Measurements from ENCODE around the gene PLCB3. TPM values are rescaled to one million over a fixed set of nuclear protein-coding genes. Genes with fewer than 3 reads are reported as not detected.

The PLCB3 gene
- total and polyA plus RNA-seq, 7 donors = 10.6 to 52.8 (median 17.7) TPM

- no peaks in the 10 kb centered on the region for H3K9me3 ChIP-seq
- 1% methylated on average over 74 of the region's 74 CpGs for WGBS, 2 donors
- TF ChIP-seq EP300 (IDR thresholded peaks at IDR 0.05) (no peak), POLR2A (IDR thresholded peaks at IDR 0.05) (peak in 1 of 2 donors; percentile 32), POLR2AphosphoS5 (IDR thresholded peaks at IDR 0.05) (peak in 3 of 4 donors; percentile 40 to 65 (median 61)), CTCF (IDR thresholded peaks at IDR 0.05) (peak in 1 of 4 experiments; percentile 4)
- peak within 1 kb of the TSS; percentile 83 to 96 (median 92) for H3K27ac ChIP-seq
- H3K4me3 ChIP-seq = peak within 1 kb of the TSS; percentile 53 to 64 (median 56)
- H3K4me1 ChIP-seq = peaks cover 0 to 67% (median 46%) of the 10 kb centered on the region in 4 donors
- peak; percentile 93 for DNase-seq
- peaks cover 0 to 9% (median 4%) of the 10 kb centered on the region in 4 donors for H3K36me3 ChIP-seq
- H3K27me3 ChIP-seq = no peaks in the 10 kb centered on the region
- intact Hi-C loops (cut with DNase I) = loop anchor here (5.0 kb wide), 1 partner anchor 55 kb away; the partner anchor contains the start of gene CATSPERZ
Observed at GRCh38 chr11:64246871-64247728, 4.2 kb upstream of the PLCB3 start, which contains the start of gene PPP1R14B. TSS of gene PPP1R14B (minus strand) at chr11:64246943. CDS start at chr11:64246673, 270 bp downstream.

- Histone ChIP-seq H3K9me3 (no peaks in the 10 kb centered on the region), H3K27me3 (no peaks in the 10 kb centered on the region), H3K4me1 (peaks cover 0 to 67% (median 46%) of the 10 kb centered on the region in 4 donors), H3K36me3 (peaks cover 0 to 9% (median 4%) of the 10 kb centered on the region in 4 donors), H3K4me3 (peak overlapping the region; percentile 52 to 64 (median 56)), H3K27ac (peak overlapping the region; percentile 83 to 94 (median 89))
- TF ChIP-seq CTCF (IDR thresholded peaks at IDR 0.05) (no peak), POLR2A (IDR thresholded peaks at IDR 0.05) (no peak), EP300 (IDR thresholded peaks at IDR 0.05) (no peak), POLR2AphosphoS5 (IDR thresholded peaks at IDR 0.05) (no peak)
- intact Hi-C loops (cut with DNase I) = loop anchor here (5.0 kb wide), 1 partner anchor 54 kb away; the partner anchor contains the start of gene CATSPERZ
- 31 to 53% methylated on average over 31 of the region's 31 CpGs for WGBS, 2 donors
- DNase-seq = no peak
Observed at GRCh38 chr11:64247729-64248531, 3.4 kb upstream of the PLCB3 start.

- 76 to 87% methylated on average over 7 of the region's 7 CpGs for WGBS, 2 donors
- Histone ChIP-seq H3K9me3 (no peaks in the 10 kb centered on the region), H3K27me3 (no peaks in the 10 kb centered on the region), H3K4me3 (no peak overlapping the region), H3K4me1 (peaks cover 0 to 69% (median 46%) of the 10 kb centered on the region in 4 donors), H3K27ac (no peak overlapping the region), H3K36me3 (peaks cover 0 to 7% (median 2%) of the 10 kb centered on the region in 4 donors)
- TF ChIP-seq POLR2A (IDR thresholded peaks at IDR 0.05) (no peak), POLR2AphosphoS5 (IDR thresholded peaks at IDR 0.05) (no peak), CTCF (IDR thresholded peaks at IDR 0.05) (no peak), EP300 (IDR thresholded peaks at IDR 0.05) (no peak)
- intact Hi-C loops (cut with DNase I) = loop anchor here (5.0 kb wide), 1 partner anchor 54 kb away; the partner anchor contains the start of gene CATSPERZ
- DNase-seq = no peak
Observed at GRCh38 chr11:64248578-64248977, 2.8 kb upstream of the PLCB3 start.

GRCh38 chr11:64249038-64249437 is 2.3 kb upstream of the PLCB3 start:
- TF ChIP-seq CTCF (IDR thresholded peaks at IDR 0.05) (no peak), EP300 (IDR thresholded peaks at IDR 0.05) (no peak), POLR2AphosphoS5 (IDR thresholded peaks at IDR 0.05) (no peak), POLR2A (IDR thresholded peaks at IDR 0.05) (no peak)
- Histone ChIP-seq H3K36me3 (peaks cover 0 to 2% (median 0%) of the 10 kb centered on the region in 4 donors), H3K4me1 (peaks cover 0 to 68% (median 46%) of the 10 kb centered on the region in 4 donors), H3K4me3 (no peak overlapping the region), H3K9me3 (no peaks in the 10 kb centered on the region), H3K27ac (no peak overlapping the region), H3K27me3 (no peaks in the 10 kb centered on the region)
- no peak for DNase-seq
- intact Hi-C loops (cut with DNase I) = loop anchor here (5.0 kb wide), 1 partner anchor 53 kb away; the partner anchor contains the start of gene CATSPERZ
- 93 to 94% methylated on average over 4 of the region's 4 CpGs for WGBS, 2 donors

All from sigmoid colon (tissue), 7 donors.